ENCODE data around the gene MTMR4.
"Not testable (repeated sequence)": the region's sequence is repeated elsewhere in the genome, so short reads cannot be mapped to it uniquely, and the experiment has no call there.

Gene MTMR4

GRCh38 chr17:58513965-58514769 is at the start of gene MTMR4:
MTMR4 (minus strand) TSS chr17:58514638; CDS start chr17:58514407, 231 bp downstream.
- FAIRE-seq, result no peak

GRCh38 chr17:58560511-58560910 is 46.1 kb upstream of the MTMR4 start:
- FAIRE-seq, result no peak

- FAIRE-seq, result no peak
These were observed 43.5 kb upstream of the MTMR4 start for GRCh38 chr17:58557981-58558380.

- no peak for FAIRE-seq
These were observed 42.4 kb upstream of the MTMR4 start for GRCh38 chr17:58556833-58557250.

GRCh38 chr17:58555109-58555508 is 40.7 kb upstream of the MTMR4 start:
- not testable (repeated sequence) for FAIRE-seq

GRCh38 chr17:58541249-58541648 is 26.8 kb upstream of the MTMR4 start:
- no peak for FAIRE-seq

GRCh38 chr17:58539698-58540097 is 25.3 kb upstream of the MTMR4 start:
- no peak for FAIRE-seq

GRCh38 chr17:58538811-58539409 is 24.5 kb upstream of the MTMR4 start:
- FAIRE-seq, result no peak

- FAIRE-seq, result no peak
These were observed 22.8 kb upstream of the MTMR4 start for GRCh38 chr17:58537266-58537665.

GRCh38 chr17:58536542-58536941 is 22.1 kb upstream of the MTMR4 start:
- FAIRE-seq, result no peak

- no peak for FAIRE-seq
These were observed 21.0 kb upstream of the MTMR4 start for GRCh38 chr17:58535431-58535830.

GRCh38 chr17:58534901-58535421 is 20.5 kb upstream of the MTMR4 start:
- no peak for FAIRE-seq

GRCh38 chr17:58534331-58534730 is 19.9 kb upstream of the MTMR4 start:
- FAIRE-seq, result no peak

GRCh38 chr17:58533616-58534188 is 19.3 kb upstream of the MTMR4 start:
- no peak for FAIRE-seq

- no peak for FAIRE-seq
These were observed 18.1 kb upstream of the MTMR4 start for GRCh38 chr17:58532555-58532951.

- no peak for FAIRE-seq
These were observed 17.5 kb upstream of the MTMR4 start for GRCh38 chr17:58531661-58532554.

- FAIRE-seq, result no peak
These were observed 16.7 kb upstream of the MTMR4 start for GRCh38 chr17:58531122-58531521.

- FAIRE-seq, result no peak
These were observed 16.2 kb upstream of the MTMR4 start for GRCh38 chr17:58530655-58531054.

- FAIRE-seq, result no peak
These were observed 14.8 kb upstream of the MTMR4 start for GRCh38 chr17:58529275-58529674.

- FAIRE-seq, result no peak
These were observed 14.0 kb upstream of the MTMR4 start for GRCh38 chr17:58528443-58528842.

GRCh38 chr17:58527949-58528348 is 13.5 kb upstream of the MTMR4 start:
- FAIRE-seq, result no peak

- FAIRE-seq, result no peak
These were observed 12.9 kb upstream of the MTMR4 start for GRCh38 chr17:58527306-58527705.

GRCh38 chr17:58525239-58525638 is 10.8 kb upstream of the MTMR4 start:
- FAIRE-seq, result no peak
